Peyer's patch (tissue), 4 donors: ENCODE measurements around the gene TBX15. TPM values are rescaled to one million over a fixed set of nuclear protein-coding genes. Genes with fewer than 3 reads are reported as not detected.

Experiments used
- DNase-seq, 3 donors: peaks; one replicate each; pipeline ENCODE4 v3.0.0-alpha.2; 2017 to 2019
- H3K27ac ChIP-seq, 4 donors: fragments of 200-600 bp; sonication (generic); one replicate each; pipeline ENCODE4 v1.5.1; 2016 to 2019
- H3K27me3 ChIP-seq, 2 donors: fragments of 200-600 bp; sonication (generic); one replicate each; pipeline ENCODE4 v1.5.1; 2019
- H3K36me3 ChIP-seq, 3 donors: fragments of 200-600 bp; sonication (generic); one replicate each; pipeline ENCODE4 v1.5.1; 2016 to 2019
- H3K4me1 ChIP-seq, 4 donors: fragments of 200-600 bp; sonication (generic); one replicate each; pipeline ENCODE4 v1.5.1; 2016 to 2019
- H3K4me3 ChIP-seq, 4 donors: fragments of 200-600 bp; sonication (generic); 1 replicate in 3 of 4; 2 replicates in 1 of 4; pipeline ENCODE4 v1.5.1; 2016 to 2019; ENCODE audit warnings: mild to moderate bottlenecking in 1 of 4
- H3K9me3 ChIP-seq, 4 donors: fragments of 200-600 bp; sonication (generic); one replicate each; pipeline ENCODE4 v1.5.1; 2016 to 2019; ENCODE audit warnings: mild to moderate bottlenecking in 1 of 4
- CTCF ChIP-seq, 6 experiments: fragments of 450-650 bp in 4 of 6; fragments of 200-600 bp in 2 of 6; sonication (generic) in 1 of 6; IDR thresholded peaks; one replicate each; pipeline ENCODE4 v1.5.1; 2017 to 2019; ENCODE audit warnings: antibody characterized with exemption in 6 of 6, mild to moderate bottlenecking in 3 of 6, moderate library complexity in 1 of 6
- POLR2A ChIP-seq, 2 donors: fragments of 450-650 bp; IDR thresholded peaks; one replicate each; pipeline ENCODE4 v1.5.1; 2017; ENCODE audit warnings: antibody characterized with exemption in 2 of 2, mild to moderate bottlenecking in 2 of 2, moderate library complexity in 2 of 2
- total RNA-seq, 4 donors: library from RNA; depleted of rRNA; stranded (reverse); fragments of >200 nt; gene quantifications; one replicate each; pipeline ENCODE4 v1.1.0, GENCODE V29; 2016

Gene TBX15
- total RNA-seq, 4 donors from 2014 or later: 0.40 to 3.3 TPM; not detected in 2

GRCh38 chr1:118925651-118926050, 62.5 kb downstream of the TBX15 start:
- DNase-seq: no peak
- Histone ChIP-seq H3K27me3 (no peaks in the 10 kb centered on the region), H3K9me3 (no peaks in the 10 kb centered on the region), H3K27ac (no peak overlapping the region), H3K4me3 (no peak overlapping the region), H3K4me1 (no peaks in the 10 kb centered on the region), H3K36me3 (no peaks in the 10 kb centered on the region)
- TF ChIP-seq CTCF (IDR thresholded peaks at IDR 0.05) (no peak), POLR2A (IDR thresholded peaks at IDR 0.05) (no peak)

- H3K27me3 ChIP-seq: no peaks in the 10 kb centered on the region
- no peaks in the 10 kb centered on the region for H3K36me3 ChIP-seq
- H3K27ac ChIP-seq: no peak overlapping the region
- TF ChIP-seq POLR2A (IDR thresholded peaks at IDR 0.05) (no peak), CTCF (IDR thresholded peaks at IDR 0.05) (no peak)
- no peak overlapping the region for H3K4me3 ChIP-seq
- DNase-seq: no peak
- no peaks in the 10 kb centered on the region for H3K4me1 ChIP-seq
- H3K9me3 ChIP-seq: no peaks in the 10 kb centered on the region
Measured at GRCh38 chr1:118923319-118923718, 64.8 kb downstream of the TBX15 start.

GRCh38 chr1:118921994-118922393, 66.1 kb downstream of the TBX15 start:
- no peaks in the 10 kb centered on the region for H3K4me1 ChIP-seq
- no peak overlapping the region for H3K4me3 ChIP-seq
- H3K27ac ChIP-seq: no peak overlapping the region
- H3K27me3 ChIP-seq: no peaks in the 10 kb centered on the region
- H3K9me3 ChIP-seq: no peaks in the 10 kb centered on the region
- no peak for DNase-seq
- H3K36me3 ChIP-seq: no peaks in the 10 kb centered on the region
- TF ChIP-seq CTCF (IDR thresholded peaks at IDR 0.05) (no peak), POLR2A (IDR thresholded peaks at IDR 0.05) (no peak)

GRCh38 chr1:118920124-118920717, 67.9 kb downstream of the TBX15 start:
- no peaks in the 10 kb centered on the region for H3K36me3 ChIP-seq
- no peaks in the 10 kb centered on the region for H3K4me1 ChIP-seq
- H3K4me3 ChIP-seq: no peak overlapping the region
- no peak overlapping the region for H3K27ac ChIP-seq
- no peak for DNase-seq
- TF ChIP-seq CTCF (IDR thresholded peaks at IDR 0.05): no peak
- TF ChIP-seq POLR2A (IDR thresholded peaks at IDR 0.05): no peak
- no peaks in the 10 kb centered on the region for H3K27me3 ChIP-seq
- H3K9me3 ChIP-seq: no peaks in the 10 kb centered on the region

GRCh38 chr1:118918940-118919259, 69.2 kb downstream of the TBX15 start:
- no peak overlapping the region for H3K27ac ChIP-seq
- H3K4me1 ChIP-seq: no peaks in the 10 kb centered on the region
- H3K4me3 ChIP-seq: no peak overlapping the region
- no peaks in the 10 kb centered on the region for H3K9me3 ChIP-seq
- TF ChIP-seq CTCF (IDR thresholded peaks at IDR 0.05) (no peak), POLR2A (IDR thresholded peaks at IDR 0.05) (no peak)
- H3K36me3 ChIP-seq: no peaks in the 10 kb centered on the region
- no peak for DNase-seq
- H3K27me3 ChIP-seq: no peaks in the 10 kb centered on the region
